CD4-positive, alpha-beta T cell treated with Interleukin-2 at 100 ng/mL for 4 hours (primary cell): ENCODE results near the gene UCHL3.
A peak's percentile ranks its signal among the peaks of the same experiment; 100 is the strongest.

Experiments used
- DNase-seq: peaks from one replicate; pipeline ENCODE4 v3.0.0-alpha.2; 2020; ENCODE audit warnings: low spot score

Gene UCHL3

GRCh38 chr13:75633285-75633684 is 83.7 kb downstream of the UCHL3 start:
- no peak for DNase-seq

GRCh38 chr13:75635101-75635827 is 85.7 kb downstream of the UCHL3 start:
- no peak for DNase-seq

GRCh38 chr13:75635828-75636435 is 86.3 kb downstream of the UCHL3 start, which contains the start of gene LMO7:
LMO7 (plus strand) TSS chr13:75636330; CDS start chr13:75636658, 328 bp downstream.
- peak; percentile 32 for DNase-seq

GRCh38 chr13:75636436-75637180 is 87.0 kb downstream of the UCHL3 start:
- DNase-seq: peak; percentile 27

- no peak for DNase-seq
These were observed 87.7 kb downstream of the UCHL3 start for GRCh38 chr13:75637181-75637750.

- DNase-seq: no peak
These were observed 89.9 kb downstream of the UCHL3 start for GRCh38 chr13:75639454-75639853.

GRCh38 chr13:75641026-75641425 is 91.4 kb downstream of the UCHL3 start:
- no peak for DNase-seq

- DNase-seq: no peak
These were observed 93.6 kb downstream of the UCHL3 start for GRCh38 chr13:75643182-75643581.

- no peak for DNase-seq
These were observed 94.1 kb downstream of the UCHL3 start for GRCh38 chr13:75643693-75644092.

GRCh38 chr13:75645141-75645540 is 95.5 kb downstream of the UCHL3 start:
- DNase-seq: no peak

GRCh38 chr13:75647126-75647784 is 97.7 kb downstream of the UCHL3 start:
- DNase-seq: no peak

- DNase-seq: no peak
These were observed 98.9 kb downstream of the UCHL3 start for GRCh38 chr13:75648446-75648845.

GRCh38 chr13:75651013-75651412 is 101.4 kb downstream of the UCHL3 start:
- no peak for DNase-seq

GRCh38 chr13:75652726-75653125 is 103.1 kb downstream of the UCHL3 start:
- no peak for DNase-seq
